IPS DF 4.7 (cell line): ENCODE data around the gene IL19.

Experiments used
- DNase-seq: peaks from one replicate; pipeline ENCODE4 v3.0.0-alpha.2; 2013; ENCODE audit warnings: low spot score; ENCODE audit errors: extremely low read depth

IL19 gene

DNA sequence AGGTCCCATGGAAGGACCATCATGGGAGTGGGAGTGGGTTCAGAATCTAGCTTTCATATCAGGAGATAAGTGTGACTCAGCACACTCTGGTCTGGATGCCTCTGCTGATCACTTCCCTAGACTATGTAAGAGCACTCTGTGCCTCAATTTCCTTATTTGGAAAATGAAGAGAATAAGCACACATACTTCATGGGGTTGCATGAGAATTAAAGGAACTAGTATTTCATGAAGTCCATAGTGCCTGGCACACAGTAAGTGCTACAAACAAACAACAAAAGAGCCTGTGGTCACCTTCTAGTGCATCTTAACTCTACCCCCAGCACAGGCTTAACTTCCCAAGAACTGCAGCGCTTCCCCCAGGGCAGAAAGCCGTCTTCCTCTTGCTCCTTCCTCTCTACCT lies 85.3 kb downstream of the IL19 start:
- no peak for DNase-seq

DNA sequence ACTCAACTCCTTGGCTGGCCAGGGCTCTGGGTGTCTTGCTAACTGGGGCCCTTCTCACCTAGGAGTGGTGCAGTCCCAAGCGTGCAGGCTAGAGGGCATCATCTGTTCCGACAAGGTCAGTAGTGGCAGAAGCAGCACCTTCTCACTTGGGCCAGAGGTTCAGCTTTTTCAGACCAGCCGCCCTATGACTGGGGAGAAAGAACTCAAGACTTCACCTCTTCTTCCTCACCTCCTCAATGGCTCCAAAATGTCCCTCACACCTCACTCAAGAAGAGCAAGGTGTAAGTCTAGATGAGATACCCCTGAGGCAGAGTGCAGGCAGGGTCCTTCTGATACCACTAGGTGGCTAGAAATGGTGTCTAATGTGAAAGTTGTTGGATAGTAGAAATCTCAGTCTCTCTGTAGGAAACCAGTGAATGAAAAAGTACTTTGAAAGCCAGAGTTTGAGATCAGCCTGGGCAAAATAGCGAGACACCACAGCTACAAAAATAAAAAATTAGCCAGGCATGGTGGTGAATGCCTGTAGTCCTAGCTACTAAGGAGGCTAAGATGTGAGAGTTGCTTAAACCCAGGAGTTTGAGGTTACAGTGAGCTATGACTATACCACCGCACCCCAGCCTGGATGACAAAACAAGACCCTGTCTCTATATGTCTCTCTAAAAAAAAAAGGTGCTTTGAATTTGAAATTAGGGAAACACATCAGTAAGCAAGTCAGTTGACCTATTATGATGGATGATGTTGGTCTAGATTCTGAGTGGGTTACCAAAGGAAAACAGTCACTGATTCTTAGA lies 86.3 kb downstream of the IL19 start:
- DNase-seq = no peak

DNA sequence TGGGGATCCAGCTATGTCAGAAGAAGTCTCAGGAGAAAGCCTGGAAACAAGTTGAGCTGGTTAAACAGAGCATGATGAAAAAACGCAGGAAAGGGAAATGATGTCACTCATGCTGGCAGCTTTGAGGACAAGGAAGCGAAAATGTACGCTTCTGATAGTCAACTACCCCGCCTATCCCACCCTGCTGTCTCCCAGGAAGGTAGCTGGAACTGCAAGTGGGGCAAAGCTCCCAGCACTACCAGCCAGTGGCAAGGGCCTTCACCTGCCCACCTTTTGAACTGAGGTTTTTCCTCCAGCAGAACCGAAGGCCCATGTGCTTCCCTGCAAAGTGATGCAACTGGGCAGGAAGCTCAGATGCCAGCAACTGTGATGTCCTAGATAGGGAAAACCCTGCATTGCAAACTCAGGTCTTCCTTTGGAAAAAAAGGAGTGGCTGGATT lies 88.5 kb downstream of the IL19 start:
- no peak for DNase-seq

DNA sequence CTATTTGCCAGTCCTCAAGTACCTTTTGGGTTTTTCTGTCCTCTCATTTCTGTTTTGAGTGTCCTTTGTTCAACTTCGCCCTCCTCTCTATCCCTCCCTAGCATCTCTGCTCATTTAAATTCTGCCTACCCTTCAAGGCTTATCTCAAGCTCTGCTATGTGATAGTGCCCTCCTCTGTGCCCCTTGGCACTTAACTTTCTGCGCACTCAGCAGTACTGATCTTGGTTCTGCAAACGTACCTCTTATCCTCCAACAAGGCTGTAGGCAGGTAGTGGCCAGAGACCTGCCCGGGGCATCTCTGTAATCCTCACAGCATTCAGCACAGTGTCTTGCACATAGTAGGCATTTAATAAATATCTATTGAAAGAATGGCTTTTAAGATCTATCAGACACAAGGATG lies 89.6 kb downstream of the IL19 start:
- DNase-seq = no peak

DNA sequence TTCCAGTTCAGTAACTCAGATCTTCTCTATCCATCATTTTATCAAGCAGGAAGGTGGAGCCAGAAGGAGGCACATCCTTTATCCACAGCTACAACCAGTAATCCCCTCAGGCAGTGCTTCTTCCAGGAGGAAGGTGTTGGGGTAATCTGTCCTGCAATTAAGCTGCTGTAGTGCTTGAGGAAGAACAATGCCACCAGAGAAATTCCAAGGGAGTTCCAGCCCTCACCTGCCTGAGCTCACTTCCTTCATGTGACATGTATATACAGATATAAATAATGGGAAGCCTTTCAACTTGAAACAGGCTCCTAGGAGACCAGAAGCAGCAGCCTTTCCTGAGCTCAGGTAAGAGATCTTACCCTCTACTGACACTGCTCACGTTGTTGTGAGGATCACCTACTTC lies 92.7 kb downstream of the IL19 start:
- no peak for DNase-seq

DNA sequence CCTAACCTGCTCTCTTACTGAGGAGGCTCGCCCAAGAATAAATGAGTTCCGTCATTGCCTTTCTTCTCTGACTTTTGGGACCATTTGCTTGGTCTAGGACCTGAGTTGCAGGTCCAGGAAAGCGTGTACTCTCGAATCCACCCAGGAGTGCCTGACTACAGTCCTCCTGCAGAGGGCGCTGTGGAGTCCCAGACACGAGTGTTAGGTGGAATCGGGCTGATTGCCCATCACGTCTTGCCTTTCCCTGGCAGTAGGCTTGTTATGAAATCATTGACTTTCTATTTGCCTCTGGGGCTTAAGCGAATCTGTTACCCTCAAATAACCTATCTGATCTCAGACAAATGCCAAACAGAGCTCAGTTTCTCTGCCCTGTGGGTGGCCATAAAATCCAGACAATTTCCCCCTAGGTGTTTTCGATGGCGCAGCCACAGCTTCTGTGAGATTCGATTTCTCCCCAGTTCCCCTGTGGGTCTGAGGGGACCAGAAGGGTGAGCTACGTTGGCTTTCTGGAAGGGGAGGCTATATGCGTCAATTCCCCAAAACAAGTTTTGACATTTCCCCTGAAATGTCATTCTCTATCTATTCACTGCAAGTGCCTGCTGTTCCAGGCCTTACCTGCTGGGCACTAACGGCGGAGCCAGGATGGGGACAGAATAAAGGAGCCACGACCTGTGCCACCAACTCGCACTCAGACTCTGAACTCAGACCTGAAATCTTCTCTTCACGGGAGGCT lies 94.5 kb downstream of the IL19 start, which contains the start of gene IL20:
Gene IL20 (plus strand): TSS at position 685 of the 733 bp plus-strand sequence. CDS start 230 bp downstream, outside the sequence.
- peak; percentile 53 for DNase-seq

DNA sequence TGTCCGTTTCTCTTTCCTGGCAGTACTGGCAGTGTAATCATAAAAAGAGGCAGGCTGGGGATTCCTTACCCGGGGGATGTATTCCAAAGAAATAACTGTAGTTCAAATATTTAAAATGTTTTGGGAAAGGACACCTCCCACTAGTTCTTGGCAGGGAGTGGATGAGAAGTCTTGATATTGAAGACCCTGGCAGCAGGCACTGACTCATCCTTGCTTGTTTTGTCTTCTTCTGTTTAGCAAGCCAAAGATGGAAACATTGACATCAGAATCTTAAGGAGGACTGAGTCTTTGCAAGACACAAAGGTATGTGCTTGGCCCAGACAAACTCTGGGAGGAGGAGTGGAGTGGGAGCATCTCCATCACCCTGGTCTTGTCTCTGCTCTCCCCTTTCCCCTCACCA lies 95.5 kb downstream of the IL19 start:
- DNase-seq = no peak

DNA sequence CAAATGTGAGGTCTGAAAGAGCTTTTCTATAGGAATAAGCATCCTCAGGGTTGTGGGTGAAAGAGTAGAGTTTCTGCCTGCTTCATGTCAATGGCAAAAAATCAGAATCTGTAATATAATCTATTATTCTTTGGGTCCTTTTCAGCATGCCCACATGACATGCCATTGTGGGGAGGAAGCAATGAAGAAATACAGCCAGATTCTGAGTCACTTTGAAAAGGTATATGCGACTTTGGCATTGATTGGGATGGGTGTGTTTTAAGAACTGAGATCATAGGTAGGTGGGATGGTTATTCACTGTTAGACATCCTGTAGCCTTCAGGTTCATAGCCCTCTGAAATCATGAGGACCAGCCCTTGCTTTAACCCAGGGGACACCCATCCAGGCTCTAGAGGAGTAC lies 96.7 kb downstream of the IL19 start:
- DNase-seq = no peak

DNA sequence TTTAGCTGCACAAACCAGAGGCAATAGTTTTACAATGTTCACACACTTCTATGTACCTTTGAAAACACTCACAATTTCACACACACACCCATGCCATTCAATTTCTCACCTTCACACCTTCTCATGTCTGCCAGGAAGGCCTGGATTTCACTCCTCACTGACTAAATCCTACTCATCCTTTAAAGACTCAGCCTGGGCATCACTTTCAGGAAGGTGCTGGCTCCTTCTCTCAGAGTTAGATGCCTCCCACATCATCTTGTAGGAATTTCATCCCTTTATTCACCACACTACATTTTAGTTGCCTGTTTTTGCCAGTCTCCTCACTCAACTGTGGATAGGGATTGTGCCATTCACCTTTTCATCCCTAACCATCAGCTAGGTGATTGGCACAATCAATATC lies 97.1 kb downstream of the IL19 start:
- no peak for DNase-seq

DNA sequence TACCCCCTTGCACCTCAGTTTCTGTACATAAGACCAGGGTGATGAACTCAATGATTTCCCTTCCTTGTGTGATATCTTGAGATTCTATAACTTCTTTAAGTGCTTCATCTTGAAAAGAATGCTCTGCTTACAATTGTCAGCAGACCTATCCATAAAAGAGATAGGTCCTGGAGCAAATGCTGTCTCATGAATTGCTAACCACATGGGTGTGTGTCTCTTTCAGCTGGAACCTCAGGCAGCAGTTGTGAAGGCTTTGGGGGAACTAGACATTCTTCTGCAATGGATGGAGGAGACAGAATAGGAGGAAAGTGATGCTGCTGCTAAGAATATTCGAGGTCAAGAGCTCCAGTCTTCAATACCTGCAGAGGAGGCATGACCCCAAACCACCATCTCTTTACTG lies 97.7 kb downstream of the IL19 start:
- DNase-seq = no peak

DNA sequence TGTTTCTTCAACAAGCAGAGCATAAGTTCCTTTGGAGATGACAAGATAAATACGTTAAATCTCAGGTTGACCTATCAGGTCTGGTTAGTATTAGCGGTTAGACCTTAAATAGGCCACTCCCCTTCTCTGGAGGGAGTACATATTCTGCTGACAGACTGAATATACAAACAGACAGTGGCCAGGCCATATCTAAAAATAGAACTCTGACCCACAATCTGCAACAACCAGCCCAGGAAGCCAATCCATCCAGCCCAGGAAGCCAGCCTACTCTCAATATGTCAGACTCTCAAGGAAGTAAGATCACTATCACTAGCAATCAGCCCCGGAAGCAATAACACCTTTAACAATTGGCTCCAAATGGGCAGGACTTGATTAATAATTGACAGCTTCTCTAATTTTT lies 101.6 kb downstream of the IL19 start:
- DNase-seq = no peak

DNA sequence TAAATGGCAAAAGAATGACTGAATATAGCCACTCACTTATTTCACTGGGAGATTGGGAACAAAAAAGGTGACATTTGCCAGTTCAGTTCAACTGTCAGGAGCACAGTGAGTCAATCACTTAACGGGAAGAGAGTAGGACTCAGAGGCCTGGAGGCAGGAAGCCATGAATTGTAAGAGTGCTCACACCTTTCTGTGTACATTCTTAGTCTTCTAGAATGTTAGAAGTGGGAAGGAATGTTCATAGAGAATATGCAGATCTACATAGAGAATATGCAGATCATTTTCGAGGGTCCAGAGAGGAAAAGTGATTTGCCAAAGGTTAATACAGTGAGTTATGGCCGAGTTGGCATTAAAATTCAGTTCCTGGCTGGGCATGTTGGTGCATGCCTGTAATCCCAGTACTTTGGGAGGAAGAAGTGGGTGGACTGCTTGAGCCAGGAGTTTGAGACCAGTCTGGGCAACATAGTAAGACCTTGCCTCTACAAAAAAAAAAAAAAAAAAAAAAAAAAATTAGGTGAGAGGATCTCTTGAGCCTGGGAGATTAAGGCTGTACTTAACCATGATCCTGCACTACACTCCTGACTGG lies 103.1 kb downstream of the IL19 start:
- no peak for DNase-seq

DNA sequence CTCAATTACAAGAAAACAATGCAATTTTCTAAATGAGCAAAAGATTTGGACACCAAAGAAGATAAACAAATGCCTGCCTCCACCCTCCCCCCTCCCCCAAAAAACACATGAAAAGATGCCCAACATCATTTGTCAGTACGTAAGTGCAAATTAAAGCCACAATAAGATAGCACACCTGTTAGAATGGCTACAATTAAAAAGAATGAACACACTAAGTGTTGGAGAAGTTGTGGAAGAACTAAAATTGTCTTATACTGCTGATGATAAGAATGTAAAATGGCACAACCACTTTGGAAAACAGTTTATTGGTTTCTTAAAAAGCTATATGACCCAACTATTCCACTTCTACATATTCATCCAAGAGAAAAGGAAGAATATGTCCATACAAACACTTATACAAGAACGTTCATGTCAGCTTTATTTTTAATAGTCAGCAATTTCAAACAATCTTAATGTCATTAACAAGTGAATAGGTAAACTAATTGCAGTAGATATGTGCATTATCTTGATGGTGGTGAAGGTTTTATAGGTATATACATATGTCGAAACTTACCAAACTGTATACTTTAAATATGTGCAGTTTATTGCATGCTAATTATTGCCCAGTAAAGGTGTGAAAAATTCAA lies 105.3 kb downstream of the IL19 start:
- no peak for DNase-seq

DNA sequence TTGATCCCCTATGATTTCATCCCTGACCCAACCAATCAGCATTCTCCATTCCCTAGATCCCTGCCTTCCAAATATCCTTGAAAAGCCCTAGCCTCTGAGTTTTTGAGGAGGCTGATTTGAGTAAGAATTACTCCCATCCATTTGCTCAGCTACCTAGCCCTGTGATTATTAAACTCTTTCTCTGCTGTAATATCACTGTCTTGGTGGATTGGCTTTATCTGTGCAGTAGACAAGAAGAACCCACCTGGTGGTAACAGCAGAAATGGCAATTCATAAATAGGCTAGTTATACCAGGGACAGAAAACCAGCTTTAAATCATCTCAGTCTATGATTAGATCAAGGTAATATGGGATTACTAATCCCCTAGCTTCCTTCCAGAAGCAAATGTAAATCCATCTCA lies 107.9 kb downstream of the IL19 start:
- DNase-seq = no peak

DNA sequence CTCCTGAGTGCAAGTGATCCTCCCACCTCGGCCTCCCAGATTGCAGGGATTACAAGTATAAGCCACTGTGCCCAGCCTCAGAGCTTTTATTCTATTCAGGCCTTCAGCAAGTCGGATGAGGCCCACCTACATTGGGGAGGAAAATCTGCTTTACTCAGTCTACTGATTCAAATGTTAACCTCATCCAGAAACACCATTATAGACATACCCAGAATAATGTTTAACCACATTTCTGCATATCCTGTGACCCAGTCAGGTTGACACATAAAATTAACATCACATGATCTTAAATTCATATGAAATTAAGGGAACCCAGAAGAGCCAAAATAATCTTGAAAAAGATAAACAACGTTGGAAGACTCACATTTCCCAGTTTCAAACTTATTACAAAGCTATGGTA lies 109.7 kb downstream of the IL19 start:
- no peak for DNase-seq

DNA sequence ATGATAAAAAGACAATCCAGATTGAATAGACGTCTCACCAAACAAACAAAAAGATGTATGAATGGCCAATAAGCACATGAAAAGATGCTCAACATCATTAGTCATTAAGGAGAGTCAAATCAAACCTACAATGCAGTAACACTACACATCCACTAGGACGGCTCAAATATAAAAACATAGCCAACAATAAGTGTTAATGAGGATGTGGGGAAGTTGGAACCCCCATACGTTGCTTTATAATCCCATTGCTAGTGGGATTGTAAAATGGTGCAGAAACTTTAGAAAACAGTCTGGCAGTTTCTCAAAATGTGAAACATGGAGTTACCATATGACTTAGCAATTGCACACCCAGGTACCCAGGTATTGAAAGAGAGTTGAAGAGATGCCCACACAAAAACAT lies 112.0 kb downstream of the IL19 start:
- DNase-seq = no peak

DNA sequence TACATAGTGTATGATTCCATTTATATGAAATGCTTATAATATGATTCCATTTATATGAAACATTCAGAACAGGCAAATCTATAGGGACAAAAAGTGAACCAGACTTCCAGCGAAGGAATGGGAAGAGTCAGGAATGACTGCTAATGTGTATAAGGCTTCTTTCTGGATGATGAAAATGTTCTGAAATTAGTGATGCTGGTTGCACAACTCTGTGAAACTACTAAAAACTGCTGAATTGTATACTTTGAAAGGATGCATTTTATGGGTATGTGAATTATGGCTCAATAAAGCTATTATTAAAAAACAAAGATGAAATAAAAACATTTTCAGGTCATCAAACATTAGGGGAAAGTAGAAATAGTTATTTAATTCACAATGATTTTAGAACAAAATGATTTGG lies 112.6 kb downstream of the IL19 start:
- no peak for DNase-seq

DNA sequence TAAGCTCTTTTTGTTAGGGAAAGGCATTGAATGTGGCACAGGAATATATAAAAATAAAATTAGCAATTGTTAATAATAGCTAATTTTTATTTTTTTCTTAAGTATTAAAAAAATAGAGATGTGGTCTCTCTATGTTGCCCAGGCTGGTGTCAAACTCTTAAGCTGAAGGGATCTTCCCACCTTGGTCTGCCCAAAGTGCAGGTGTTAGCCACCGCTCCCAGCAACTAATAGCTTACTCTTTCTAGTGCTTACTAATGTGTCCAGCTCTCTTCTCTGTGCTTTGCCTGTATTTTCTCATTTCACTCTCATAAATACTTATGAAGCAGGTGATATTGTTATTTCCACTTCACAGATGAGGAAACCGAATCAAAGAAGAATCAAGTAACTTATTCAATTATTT lies 113.3 kb downstream of the IL19 start:
- DNase-seq = no peak

DNA sequence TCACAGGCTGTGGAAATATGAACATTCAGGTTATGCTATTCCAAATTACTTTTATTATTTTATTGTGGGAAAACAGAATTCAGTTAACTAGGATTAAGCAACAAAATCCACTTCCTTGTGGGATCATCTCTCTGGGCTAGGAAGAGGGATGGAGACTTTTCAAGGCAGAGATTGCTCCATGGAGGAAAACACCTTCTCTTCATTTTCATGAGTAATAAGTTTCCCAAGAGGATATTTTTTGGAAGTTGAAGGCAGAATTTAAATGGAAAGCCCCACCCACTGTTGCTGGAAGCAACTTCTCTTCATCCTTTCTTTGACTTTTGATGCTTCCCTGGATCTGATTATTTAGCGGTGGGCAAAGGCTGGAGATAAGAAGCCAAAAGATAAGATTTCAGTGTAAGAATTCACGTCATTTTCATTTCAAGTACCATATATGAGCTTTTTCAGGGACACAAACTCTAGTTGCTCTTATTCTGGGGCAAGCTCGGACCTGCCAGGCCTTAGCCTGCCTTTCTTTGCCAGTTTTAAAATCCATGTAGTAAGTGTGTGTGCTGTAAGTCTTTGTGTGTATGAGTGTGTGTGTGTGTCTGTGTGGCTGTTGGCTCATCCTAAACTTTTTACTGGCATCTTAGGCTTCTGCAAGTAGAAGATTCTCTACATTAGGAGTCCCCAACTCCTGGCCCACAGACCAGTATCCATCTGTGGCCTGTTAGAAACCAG lies 114.9 kb downstream of the IL19 start:
- no peak for DNase-seq

DNA sequence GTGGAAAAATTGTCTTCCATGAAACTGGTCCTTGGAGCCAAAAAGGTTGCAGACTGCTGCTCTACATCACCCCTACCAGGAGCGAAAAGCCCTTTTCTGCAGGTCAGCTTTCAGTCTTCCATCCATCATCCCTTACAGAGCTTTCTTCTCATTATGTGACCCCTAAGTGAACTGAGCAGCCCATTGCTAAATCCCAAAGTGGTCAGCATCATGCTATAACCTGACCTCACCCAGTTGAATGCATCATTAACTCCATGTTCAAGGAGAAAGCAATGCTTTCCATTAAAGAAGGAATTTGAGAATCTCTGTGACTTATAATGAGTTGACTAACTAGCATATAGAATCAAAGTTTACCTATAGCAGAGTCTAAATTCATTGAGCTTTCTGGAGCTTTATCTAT lies 116.3 kb downstream of the IL19 start:
- DNase-seq = no peak

DNA sequence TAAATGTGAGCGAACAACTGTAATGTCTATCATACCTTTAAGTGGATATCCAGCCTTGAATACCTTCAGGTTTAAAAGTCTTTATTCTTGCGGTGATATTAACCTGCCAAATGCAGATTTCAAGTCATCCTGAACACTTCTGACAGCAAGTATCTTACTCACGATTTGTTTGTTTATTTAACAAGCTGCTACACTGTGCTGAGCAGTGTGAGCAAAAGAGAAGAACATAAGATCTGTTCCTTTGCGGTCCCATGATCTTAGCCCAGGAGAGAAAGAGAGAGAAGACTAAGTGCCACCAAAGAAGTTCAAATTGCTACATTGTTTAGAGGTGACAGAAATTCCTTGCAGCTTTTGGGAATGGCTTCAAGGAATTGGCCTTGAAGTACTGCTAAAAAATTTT lies 117.1 kb downstream of the IL19 start:
- DNase-seq = no peak
